Measurements from ENCODE around the gene VAV3.
A peak's percentile ranks its signal among the peaks of the same experiment; 100 is the strongest.

VAV3 gene

DNA sequence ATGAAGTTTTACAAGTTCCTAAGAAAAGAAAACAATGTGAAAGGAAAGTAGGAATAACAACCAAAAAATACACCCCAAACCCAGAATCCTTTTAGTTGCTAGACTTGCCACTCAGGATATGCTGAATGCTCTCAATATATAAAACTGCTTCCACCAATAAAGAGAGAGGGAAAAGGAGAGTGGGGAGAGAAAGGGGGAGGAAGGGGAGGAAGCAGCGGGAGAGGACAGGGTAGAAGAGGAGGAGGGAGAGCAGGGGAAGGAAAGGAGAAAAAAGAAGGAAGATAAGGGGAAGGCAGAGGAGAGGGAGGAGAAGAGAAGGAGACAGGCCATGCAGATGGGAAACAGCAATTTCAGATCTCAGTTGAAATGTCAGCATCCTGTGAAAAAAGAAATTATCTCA, 198.4 kb downstream of the VAV3 start:
- TF ChIP-seq, protein P1, sequence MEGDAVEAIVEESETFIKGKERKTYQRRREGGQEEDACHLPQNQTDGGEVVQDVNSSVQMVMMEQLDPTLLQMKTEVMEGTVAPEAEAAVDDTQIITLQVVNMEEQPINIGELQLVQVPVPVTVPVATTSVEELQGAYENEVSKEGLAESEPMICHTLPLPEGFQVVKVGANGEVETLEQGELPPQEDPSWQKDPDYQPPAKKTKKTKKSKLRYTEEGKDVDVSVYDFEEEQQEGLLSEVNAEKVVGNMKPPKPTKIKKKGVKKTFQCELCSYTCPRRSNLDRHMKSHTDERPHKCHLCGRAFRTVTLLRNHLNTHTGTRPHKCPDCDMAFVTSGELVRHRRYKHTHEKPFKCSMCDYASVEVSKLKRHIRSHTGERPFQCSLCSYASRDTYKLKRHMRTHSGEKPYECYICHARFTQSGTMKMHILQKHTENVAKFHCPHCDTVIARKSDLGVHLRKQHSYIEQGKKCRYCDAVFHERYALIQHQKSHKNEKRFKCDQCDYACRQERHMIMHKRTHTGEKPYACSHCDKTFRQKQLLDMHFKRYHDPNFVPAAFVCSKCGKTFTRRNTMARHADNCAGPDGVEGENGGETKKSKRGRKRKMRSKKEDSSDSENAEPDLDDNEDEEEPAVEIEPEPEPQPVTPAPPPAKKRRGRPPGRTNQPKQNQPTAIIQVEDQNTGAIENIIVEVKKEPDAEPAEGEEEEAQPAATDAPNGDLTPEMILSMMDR (conservative IDR thresholded peaks at IDR 0.05) = no peak
- no peak overlapping the region for H3K27ac ChIP-seq

DNA sequence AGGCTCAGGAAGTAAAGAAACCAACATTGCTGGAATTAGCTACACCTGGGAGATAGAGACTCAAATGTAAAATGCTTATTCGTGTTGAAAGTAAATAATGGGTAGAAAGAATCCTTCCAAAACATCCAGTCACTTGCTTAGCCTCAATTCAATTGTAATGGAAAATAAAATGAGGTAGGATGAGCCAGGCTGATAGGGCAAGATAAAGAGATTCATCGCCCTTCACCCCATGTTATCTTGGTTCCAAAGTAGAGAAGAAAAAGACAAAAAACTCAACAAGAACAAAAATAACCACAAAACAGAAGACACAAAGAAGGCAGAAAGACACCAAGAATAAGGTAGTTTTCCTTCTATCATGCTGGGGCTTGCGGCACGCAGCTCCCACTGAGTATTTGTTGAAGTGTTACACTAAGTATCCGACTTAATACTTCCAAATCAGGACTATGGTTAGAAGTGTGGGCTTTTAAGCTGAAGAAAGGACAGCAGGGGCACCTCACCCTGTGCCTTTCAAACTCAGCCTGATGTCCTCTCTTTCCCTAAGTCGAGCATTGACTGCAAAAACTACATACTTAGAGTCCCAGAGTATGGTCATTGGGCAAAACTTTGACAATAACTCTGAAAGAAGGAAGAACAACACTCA, 202.1 kb downstream of the VAV3 start:
- no peak overlapping the region for H3K27ac ChIP-seq

GRCh38 chr1:107760065-107760464, 204.9 kb downstream of the VAV3 start:
- TF ChIP-seq, protein P1 (conservative IDR thresholded peaks at IDR 0.05) = no peak
- H3K27ac ChIP-seq = no peak overlapping the region

More for the DNA sequence above, 202.1 kb downstream of the VAV3 start:
- TF ChIP-seq, protein P1 (conservative IDR thresholded peaks at IDR 0.05) = no peak

DNA sequence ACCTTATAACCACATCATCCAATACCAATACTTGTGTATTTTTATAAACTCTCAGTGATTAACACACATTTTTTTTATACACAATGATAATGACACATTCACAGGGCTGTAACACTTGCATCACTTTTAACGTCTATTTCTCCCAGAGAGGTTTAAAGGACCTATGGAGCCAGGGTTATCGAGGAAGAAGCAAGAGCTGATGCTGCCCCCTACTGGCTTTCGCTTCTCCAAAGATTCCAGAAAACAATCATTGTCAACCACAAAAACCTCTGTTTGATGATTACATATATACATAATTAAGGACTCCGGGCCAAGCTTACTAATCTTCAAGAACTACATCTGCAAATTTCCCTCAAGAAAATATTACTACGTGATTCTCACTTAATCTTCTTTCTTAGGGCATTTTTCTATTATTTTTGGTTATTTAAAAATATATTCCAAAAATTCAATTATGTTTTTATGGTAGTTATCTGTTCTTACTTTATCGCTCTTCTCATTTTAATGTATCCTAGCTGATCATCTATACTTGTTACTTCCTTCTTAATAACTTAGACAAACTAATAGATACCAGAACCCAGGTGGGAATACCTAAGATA, 214.5 kb downstream of the VAV3 start:
- no peak overlapping the region for H3K27ac ChIP-seq
- TF ChIP-seq, protein P1 (conservative IDR thresholded peaks at IDR 0.05) = peak; percentile 85

- H3K27ac ChIP-seq = peak overlapping the region; percentile 34
- TF ChIP-seq, protein P1 (conservative IDR thresholded peaks at IDR 0.05) = peak; percentile 71
Measured at GRCh38 chr1:107748531-107748930, 216.4 kb downstream of the VAV3 start.

GRCh38 chr1:107741242-107741641, 223.7 kb downstream of the VAV3 start:
- TF ChIP-seq, protein P1 (conservative IDR thresholded peaks at IDR 0.05) = no peak
- H3K27ac ChIP-seq = peak overlapping the region; percentile 94

- peak overlapping the region; percentile 94 for H3K27ac ChIP-seq
- TF ChIP-seq, protein P1 (conservative IDR thresholded peaks at IDR 0.05) = no peak
Measured at GRCh38 chr1:107740579-107740978, 224.4 kb downstream of the VAV3 start.
